DLD1 (cell line): ENCODE data around the gene SLC12A6.
"Not testable (repeated sequence)": the region's sequence is repeated elsewhere in the genome, so short reads cannot be mapped to it uniquely, and the experiment has no call there.

Experiments
- in situ Hi-C: cut with HindIII; loops from 2 replicates; pipeline ENCODE4 v1.10.0; 2017; ENCODE audit warnings: low sequenced_read_pairs

The SLC12A6 gene

GRCh38 chr15:34337557-34338306 lies at the start of gene SLC12A6:
Gene SLC12A6, minus strand, starts transcription at chr15:34337781. Its CDS starts 1,101 bp downstream, at chr15:34336680.
- in situ Hi-C loops, result no loop called here

- in situ Hi-C loops, result not testable (repeated sequence)
Observed at GRCh38 chr15:34381829-34382521, 44.4 kb upstream of the SLC12A6 start.

- in situ Hi-C loops, result not testable (repeated sequence)
Observed at GRCh38 chr15:34380491-34380890, 42.9 kb upstream of the SLC12A6 start.

- in situ Hi-C loops, result no loop called here
Observed at GRCh38 chr15:34376856-34377255, 39.3 kb upstream of the SLC12A6 start.

- in situ Hi-C loops, result not testable (repeated sequence)
Observed at GRCh38 chr15:34375541-34375940, 38.0 kb upstream of the SLC12A6 start.

- in situ Hi-C loops, result no loop called here
Observed at GRCh38 chr15:34374816-34375215, 37.2 kb upstream of the SLC12A6 start.

GRCh38 chr15:34373951-34374350 lies 36.4 kb upstream of the SLC12A6 start:
- in situ Hi-C loops, result no loop called here

GRCh38 chr15:34370643-34371042 lies 33.1 kb upstream of the SLC12A6 start:
- in situ Hi-C loops, result no loop called here

GRCh38 chr15:34370129-34370528 lies 32.5 kb upstream of the SLC12A6 start:
- in situ Hi-C loops, result no loop called here

- in situ Hi-C loops, result no loop called here
Observed at GRCh38 chr15:34367101-34368081, 29.8 kb upstream of the SLC12A6 start, which contains the start of gene LPCAT4. Gene LPCAT4, minus strand, starts transcription at chr15:34367196. Its CDS starts 96 bp downstream, at chr15:34367100.

GRCh38 chr15:34366271-34367065 lies 28.9 kb upstream of the SLC12A6 start:
- in situ Hi-C loops, result no loop called here

- in situ Hi-C loops, result no loop called here
Observed at GRCh38 chr15:34365836-34366235, 28.3 kb upstream of the SLC12A6 start.

GRCh38 chr15:34365091-34365825 lies 27.7 kb upstream of the SLC12A6 start:
- in situ Hi-C loops, result no loop called here

GRCh38 chr15:34364041-34364440 lies 26.5 kb upstream of the SLC12A6 start:
- in situ Hi-C loops, result no loop called here

GRCh38 chr15:34362047-34362773 lies 24.6 kb upstream of the SLC12A6 start:
- in situ Hi-C loops, result no loop called here

- in situ Hi-C loops, result no loop called here
Observed at GRCh38 chr15:34361278-34361677, 23.7 kb upstream of the SLC12A6 start.

- in situ Hi-C loops, result no loop called here
Observed at GRCh38 chr15:34360298-34360697, 22.7 kb upstream of the SLC12A6 start.

- in situ Hi-C loops, result no loop called here
Observed at GRCh38 chr15:34359416-34359815, 21.8 kb upstream of the SLC12A6 start.

GRCh38 chr15:34358948-34359347 lies 21.4 kb upstream of the SLC12A6 start:
- in situ Hi-C loops, result no loop called here
